Activated CD8-positive, alpha-beta memory T cell treated with anti-CD3 and anti-CD28 coated beads, Interleukin-2, amount 50 U/mL, for 1 hour (primary cell): Measurements from ENCODE around the gene MCRIP2.

Experiments
- DNase-seq: peaks from one replicate; pipeline ENCODE4 v3.0.0-alpha.2; 2020; ENCODE audit errors: extremely low read depth

MCRIP2 gene

DNA sequence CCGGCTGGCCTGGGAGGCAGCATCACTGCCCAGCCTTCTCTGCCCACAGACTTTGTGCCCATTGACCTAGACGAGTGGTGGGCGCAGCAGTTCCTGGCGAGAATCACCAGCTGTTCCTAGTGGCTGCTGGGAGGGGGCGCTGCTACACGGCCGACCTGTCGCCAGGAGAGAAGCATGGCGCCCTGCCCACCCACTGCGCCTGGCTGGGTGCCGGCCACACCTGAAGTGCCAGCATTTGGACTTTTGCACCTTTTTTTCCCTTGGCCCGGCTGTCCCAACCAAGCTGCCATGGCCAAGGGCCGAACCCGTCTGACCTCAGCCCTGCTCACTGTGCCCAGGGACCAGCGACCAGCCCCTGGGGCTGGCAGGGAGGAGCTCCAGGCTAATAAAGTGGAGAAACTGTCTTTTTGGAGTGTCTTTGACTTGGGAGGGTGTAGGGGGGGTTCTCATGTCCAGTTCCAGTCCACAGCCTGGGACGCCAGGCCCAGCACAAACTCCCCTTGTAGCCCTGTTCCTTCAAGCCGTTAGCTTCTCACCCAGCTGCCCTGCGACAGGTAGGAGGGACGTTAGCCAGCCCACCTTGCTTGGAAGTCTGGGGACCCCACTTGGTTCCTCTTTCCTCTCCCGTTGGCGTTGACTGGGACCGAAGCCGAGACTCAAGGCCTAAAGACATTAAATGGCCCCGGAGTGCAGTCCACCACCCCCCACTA lies 6.6 kb downstream of the MCRIP2 start:
- no peak for DNase-seq

DNA sequence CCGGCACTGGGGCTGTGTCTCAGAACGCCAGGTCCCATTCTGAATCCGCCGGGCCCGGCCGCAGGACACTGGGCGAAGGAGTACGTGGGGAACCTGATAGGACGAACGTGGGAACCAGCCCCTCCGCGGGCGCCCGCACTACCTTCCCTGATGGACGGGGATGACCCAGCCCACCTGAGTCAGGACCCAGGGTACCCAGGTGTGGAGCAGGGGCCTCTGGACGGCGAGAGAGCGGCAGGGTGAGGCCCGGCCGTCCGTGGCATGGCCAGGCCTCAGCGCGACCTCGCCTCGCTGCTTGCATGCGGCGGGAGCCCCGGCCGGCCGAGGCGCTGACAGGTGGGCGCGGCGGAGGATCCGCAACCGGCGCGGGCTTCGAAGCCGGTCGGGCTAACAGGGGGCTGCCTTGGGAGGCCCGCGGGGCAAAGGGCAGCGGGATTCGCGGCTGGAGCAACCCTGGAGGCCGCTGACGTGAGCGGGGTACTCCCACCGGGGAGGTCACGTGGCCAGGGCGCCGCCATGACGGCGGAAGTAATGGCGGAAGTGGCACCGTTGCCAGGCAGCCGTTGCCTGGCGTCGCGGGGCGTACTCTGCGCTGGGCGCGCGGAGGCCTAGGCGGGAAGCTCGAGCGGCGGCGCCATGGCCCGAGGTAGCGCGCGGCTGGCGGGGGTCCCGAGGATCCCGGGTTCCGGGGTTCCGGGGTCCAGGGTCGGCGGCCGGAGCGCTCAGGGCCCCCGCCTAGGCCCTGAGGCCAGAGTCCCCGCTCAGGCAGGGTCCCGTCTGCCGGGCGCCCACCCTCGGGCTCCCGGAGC lies 7.4 kb downstream of the MCRIP2 start, which contains the start of gene WDR90:
WDR90 (plus strand) TSS at position 585 of the 809 bp plus-strand sequence; CDS start at position 637, 52 bp downstream.
- peak; percentile 68 for DNase-seq

DNA sequence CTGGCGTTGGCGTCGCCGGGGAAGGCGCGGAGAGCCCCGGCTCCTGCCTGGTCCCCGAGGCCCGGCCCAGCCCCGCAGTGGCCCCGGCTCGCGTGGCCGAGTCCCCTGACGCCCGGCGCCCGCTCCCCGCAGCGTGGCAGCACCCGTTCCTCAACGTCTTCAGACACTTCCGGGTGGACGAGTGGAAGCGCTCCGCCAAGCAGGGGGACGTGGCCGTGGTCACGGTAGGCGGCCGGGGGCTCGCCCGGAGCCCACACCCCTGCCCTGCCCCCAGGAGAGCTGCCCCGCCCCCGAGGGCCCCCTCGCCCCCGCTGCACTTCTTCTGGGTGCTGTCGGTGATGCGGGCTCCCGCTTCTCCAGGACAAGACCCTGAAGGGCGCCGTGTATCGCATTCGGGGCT lies 8.0 kb downstream of the MCRIP2 start:
- no peak for DNase-seq

DNA sequence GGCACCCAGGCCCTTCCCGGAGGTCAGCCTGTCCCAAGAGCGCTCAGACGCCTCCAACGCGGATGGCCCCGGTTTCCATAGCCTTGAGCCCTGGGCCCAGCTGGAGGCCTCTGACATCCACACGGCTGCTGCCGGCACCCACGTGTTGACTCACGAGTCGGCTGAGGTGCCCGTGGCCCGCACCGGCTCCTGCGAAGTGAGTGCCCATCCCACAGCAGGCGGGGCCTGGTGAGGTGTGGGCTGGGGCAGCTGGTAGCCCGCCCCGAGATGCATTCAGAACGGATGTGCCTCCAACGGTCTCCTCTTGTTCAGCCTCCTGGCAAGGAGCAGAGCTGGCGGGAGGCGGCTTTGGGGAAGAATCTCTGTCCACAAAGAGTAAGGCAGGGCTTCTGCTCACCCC lies 10.2 kb downstream of the MCRIP2 start:
- DNase-seq: no peak

DNA sequence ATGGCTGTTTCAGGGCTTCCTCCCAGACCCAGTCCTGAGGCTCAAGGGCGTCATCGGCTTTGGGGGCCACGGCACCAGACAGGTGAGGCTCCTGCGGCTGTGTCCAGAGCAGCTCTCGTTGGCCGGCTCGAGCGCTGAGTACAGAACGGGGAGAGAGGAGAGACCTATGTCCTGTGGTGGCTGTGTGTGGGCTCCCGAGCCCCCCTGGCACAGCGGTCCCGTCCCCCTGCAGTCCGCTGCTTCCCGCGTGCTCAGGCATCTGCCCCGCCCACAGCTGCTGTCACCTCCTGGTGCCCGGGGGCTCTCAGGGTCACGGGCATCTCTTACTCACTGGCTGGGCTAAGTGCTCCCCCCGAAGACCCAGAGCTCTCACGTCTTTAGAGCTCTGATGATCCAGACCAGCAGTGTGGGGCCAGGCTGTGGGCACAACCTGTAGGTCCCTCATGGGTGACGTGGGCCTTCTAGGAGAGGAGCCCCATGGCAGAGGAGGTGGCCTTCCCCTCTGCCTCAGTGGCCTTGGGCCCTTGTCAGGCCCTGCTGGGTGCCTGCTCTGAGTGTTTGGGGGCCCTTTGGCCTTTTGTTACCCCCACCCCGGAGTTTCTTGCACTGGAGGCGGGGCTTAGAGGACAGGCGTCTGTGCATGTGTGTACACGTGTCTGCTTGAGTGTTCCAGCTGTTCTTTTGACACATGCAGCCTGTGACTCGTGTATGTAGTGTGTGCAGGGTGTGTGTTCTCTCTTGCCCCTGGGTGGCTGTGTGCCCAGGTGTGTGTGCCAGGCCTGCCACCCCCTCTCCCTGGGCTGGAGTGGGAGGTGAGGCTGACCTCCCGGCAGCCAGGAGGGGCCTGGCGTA lies 11.1 kb downstream of the MCRIP2 start:
- DNase-seq: no peak

DNA sequence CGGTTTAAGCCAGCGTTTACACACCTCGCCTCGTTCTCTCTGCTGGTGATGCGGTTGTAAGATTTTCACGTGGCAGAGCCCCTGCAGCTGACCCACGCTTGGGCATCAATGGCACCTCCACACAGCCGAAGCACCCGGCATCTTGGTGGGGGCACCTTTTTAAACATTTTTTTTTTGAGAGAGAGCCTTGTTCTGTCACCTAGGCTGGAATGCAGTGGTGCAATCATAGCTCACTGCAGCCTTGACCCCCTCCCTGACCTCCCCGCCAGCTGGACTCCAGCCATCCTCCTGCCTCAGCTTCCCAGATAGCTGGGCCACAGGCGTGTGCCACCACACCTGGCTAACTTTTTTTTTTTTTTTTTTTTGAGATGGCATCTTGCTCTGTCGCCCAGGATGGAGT lies 12.4 kb downstream of the MCRIP2 start:
- DNase-seq: no peak

DNA sequence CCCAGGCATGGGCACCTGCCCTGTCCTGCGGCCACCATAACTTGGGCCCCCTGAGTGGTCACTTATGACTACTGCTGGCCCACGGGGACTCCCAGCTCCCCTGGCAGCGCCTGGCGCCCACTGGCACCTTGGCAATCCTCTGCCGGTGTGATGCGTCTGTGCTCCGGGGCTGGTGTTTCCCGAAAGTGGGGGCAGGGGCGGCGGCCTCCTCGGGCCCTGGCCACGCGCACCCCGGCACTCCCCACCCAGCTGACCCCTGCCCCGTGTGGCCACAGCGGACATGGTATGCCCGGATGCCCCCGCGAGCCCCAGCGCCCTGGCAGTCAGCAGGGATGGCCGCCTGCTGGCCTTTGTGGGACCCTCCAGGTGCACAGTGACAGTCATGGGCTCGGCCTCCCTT lies 15.9 kb downstream of the MCRIP2 start:
- no peak for DNase-seq

DNA sequence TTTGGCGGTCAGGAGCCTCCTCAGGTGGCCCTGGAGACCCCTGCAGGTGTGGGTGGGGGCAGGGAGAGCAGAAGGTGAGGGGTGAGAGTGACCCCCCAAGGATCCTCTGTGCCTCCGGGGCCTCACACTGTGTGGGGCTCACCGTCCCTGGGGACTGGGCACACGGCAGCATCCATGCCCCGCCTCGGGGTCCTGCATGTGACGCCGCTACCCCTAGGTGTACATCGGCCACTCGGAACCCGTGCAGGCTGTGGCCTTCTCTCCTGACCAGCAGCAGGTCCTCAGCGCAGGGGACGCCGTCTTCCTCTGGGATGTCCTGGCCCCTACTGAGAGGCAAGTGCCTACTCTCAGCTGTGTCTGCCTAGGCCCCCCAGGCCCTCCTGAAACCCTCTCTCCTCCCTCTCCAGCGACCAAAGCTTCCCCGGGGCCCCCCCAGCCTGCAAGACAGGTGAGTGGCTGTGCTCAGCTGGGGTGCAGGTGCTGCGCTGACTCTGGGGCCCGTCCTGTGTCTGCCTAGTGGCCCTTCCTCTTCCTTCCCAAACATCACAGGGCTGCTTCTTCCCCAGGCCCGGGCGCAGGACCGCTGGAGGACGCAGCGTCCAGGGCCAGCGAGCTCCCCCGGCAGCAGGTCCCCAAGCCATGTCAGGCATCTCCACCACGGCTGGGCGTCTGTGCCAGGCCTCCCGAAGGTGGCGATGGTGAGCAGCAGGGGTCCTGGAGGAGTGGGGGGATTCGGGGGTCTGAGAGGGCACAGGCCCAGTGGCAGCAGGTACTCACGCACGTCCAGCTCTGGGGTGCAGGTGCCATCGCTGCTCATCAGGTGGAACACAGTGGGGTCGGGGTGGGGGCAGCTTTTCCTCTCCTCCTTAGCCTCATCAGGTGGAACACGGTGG lies 17.3 kb downstream of the MCRIP2 start:
- DNase-seq: no peak

DNA sequence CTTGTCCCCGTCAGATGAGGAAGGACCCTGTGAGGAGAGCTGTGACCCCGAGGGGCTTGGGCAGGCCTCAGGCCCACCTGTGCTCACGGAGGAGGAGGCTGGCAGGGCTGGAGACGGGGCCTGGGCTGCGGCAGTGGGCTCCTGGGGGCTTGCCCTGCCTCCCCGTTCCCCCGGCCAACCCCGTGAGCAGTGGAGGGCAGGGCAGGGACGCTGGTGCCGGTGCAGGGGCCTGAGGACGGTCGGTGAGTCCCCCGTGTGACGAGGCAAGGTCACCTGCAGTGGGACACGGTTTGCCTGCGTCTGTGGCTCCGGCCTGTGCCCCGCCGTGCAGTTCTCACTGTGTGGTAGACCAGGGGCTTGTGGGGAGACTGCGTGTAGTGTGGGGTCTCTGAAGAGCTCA lies 18.0 kb downstream of the MCRIP2 start:
- no peak for DNase-seq

DNA sequence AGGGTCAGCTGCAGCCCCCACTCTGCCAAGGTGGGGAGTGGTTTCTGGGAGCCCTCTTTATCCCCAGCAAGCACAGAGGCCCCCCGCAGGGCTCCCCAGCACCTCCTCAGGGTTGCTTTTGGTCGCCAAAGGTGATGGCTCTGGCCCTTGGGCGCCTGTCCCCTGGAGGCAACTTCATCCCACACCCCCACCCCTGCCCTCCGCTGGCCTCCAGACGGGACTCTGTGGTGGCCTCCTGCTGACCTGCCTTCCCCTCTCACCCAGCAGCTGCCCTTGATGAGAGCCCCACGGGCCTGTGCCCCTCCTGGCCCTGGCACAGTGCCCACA lies 18.5 kb downstream of the MCRIP2 start:
- no peak for DNase-seq

DNA sequence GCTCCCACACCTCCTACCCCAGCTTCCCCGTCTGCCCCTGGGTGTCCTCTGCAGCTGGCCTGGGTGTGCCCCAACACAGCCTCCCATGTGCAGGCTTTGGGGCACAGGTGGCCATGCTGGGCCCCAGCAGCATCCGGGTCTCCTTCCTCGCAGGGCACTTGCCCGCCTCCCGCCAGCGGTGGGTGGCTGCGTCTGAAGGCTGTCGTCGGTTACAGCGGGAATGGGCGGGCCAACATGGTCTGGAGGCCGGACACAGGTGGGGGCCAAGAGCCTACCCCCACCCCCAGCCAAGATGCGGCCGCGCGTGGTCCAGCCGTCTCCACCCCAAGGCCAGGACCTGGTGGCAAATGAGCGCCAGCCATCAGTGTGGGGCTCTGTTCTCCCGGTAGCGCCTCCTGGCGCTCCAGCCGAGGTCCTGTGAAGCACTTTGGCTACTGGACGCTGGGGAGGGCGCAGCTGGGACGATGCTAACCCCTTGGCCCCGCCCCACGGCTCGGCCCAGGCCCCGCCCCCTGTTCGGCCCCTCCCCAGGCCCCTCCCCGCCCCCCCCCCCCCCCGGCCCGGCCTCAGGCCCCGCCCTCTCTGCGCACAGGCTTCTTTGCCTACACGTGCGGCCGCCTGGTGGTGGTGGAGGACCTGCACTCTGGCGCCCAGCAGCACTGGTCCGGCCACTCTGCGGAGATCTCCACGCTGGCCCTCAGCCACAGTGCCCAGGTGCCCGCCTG lies 19.0 kb downstream of the MCRIP2 start:
- DNase-seq: no peak

DNA sequence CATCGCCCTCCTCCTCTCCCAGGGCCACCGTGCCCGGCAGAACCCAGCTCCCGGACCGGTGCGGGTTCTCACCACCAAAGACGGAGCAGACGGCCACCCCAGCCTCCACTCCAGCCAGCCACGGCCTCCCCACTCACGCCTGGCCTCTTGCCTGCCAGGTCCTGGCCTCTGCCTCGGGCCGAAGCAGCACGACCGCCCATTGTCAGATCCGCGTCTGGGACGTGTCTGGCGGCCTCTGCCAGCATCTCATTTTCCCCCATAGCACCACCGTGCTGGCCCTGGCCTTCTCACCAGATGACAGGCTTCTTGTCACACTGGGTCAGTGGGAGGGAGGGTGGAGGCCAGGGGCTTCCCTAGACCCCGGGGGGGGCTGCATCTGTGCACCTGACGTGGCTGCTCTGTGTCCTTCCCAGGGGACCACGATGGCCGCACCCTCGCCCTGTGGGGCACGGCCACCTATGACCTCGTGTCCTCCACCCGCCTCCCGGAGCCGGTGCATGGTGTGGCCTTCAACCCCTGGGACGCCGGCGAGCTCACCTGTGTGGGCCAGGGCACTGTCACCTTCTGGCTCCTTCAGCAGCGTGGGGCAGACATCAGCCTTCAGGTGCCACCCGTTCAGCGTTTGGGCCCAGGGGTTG lies 19.7 kb downstream of the MCRIP2 start:
- DNase-seq: no peak

DNA sequence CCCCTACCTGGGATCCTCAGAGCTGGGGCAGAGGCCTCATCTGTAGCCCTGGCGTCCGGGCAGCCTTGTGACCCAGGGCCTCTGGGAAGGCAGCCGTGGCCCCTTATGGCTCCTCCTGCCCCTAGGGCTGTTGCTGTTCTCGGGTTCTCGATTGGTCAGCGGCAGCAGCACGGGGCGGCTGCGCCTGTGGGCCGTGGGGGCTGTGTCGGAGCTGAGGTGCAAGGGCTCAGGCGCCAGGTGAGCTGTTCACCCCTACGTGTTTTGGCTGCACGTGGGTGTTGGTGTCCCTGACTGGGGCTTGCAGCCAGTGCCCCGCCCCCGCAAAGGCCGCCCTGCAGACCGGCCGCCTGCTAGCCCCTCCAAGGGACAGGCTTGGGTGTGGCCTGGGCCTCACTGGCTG lies 20.5 kb downstream of the MCRIP2 start:
- no peak for DNase-seq

DNA sequence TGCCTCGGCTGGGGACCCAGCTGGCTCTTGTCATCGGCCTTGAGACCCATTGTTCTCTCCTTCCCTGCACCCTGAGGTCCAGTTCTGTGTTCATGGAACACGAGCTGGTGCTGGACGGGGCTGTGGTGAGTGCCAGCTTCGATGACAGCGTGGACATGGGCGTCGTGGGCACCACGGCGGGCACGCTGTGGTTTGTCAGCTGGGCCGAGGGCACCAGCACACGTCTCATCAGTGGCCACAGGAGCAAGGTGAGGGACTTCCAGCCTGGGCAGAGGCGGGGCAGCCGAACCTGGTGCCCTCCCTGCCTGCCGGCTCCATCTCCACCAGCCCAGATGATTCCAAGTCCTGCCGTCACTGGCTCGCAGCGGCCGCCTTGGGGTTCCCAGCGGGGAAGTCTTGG lies 21.0 kb downstream of the MCRIP2 start:
- no peak for DNase-seq

DNA sequence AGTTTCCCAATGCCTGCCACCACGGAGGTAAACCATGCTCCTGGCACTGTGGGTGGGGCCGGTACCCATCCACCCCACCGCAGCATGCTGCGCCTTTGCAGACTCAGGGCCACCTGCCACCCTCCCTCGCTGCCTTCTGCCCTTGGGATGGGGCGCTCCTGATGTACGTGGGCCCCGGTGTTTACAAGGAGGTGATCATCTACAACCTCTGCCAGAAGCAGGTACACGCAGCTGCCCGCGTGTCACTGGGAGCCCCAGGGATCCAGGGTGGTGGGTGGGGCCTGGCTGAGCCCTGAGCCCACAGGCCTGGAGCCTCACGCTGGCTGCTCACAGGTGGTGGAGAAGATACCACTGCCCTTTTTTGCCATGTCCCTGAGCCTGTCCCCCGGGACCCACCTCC lies 24.9 kb downstream of the MCRIP2 start:
- no peak for DNase-seq

DNA sequence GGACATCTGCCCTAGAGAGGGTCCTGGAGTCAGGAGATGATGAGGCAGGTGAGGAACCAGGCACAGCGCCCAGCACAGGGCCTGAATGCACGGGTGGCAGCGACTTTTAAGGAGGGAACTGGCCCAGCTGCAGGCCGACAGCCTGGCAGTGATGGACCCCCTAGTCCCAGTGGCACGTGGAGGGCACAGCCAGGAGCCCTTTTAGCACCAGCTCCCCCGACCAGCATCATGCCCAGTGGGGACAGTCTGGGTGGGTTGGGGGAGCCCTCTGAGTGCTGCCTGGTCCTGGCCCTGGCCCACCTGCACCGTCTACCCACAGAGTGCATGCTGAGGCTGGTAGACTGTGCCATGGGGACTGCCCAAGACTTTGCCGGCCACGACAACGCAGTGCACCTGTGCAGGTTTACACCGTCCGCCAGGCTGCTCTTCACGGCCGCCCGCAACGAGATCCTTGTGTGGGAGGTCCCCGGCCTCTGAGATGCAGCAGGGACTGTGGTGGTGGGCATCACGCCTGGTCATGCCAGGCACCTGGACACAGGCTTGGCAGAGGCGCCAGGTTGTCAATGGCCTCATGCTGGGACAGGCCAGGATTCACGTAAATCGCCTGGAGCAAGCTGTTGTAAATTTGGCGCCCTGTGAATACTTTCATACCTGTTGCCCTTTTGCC lies 25.6 kb downstream of the MCRIP2 start:
- DNase-seq: no peak

DNA sequence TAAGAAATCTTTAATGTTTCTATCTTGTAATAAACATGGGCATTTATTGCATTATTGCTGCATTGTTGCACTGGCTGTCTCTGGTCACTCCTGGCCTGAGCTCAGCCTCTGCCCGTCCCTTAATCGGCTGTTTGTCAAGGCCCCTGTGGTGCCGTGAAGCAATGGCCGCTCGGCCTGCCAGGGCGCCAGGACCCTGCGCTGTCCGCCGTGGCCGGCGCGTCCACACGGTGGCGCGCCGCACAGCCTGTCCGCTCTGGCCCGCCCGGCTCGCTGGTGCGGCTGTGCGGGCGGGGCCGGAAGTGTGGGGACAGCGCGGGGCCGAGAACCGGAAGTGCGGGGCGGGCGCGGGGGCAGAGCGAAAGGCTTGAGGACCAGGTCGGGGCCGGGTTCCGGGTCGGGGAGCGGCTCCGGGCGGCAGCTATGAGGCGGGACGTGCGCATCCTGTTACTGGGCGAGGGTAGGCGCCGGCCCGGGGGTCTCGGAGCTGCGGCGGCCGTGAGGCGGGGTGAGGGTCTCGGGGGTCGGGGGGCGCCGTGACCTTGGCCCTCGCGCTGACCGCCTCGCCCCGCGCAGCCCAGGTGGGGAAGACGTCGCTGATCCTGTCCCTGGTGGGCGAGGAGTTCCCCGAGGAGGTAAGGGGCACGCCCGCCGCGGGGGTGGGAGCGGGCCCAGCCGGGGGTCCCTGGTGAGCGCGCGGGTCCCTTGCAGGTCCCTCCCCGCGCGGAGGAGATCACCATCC lies 26.3 kb downstream of the MCRIP2 start, which contains the start of gene RHOT2:
RHOT2 (plus strand) TSS at position 353 of the 739 bp plus-strand sequence; CDS start at position 421, 68 bp downstream.
- peak; percentile 78 for DNase-seq

DNA sequence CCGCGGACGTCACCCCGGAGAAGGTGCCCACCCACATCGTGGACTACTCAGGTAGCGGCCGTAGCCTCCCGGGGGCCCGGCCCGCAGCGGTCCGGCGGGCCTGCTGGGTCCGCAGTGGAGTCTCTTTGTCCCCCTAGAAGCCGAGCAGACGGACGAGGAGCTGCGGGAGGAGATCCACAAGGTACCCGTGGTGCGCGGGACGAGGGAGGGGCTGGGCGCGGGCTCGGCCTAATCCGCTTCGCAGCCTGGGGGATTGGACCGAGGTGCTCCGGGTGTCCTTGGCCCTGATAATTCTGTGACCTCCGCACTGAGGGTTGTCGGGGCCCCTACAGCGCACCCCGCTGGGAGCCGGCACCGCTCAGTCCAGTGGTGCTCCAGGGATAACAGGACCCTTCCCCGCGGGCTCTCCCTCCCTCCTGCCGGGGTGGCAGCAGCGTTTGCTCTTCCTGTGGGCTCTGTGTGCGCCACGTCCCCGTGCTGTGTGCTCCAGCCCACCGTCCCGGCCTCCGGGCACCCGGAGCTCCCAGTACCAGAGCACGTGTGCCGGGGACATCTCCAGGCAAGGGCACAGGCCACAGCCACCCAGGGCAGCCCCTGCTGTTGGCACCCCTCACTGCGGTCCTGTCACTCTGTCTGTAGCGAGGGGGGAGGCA lies 27.0 kb downstream of the MCRIP2 start:
- no peak for DNase-seq
